SK-N-SH treated with all-trans-retinoic acid at 6 μM for 48 hours (cell line): ENCODE measurements around the gene PRKAG2.

Experiments
- ATAC-seq: fragments of 200-7000 bp; cut with Tn5 transposase; 3 replicates; pipeline ENCODE4 v1.9.1; 2020; ENCODE audit warnings: mild to moderate bottlenecking, moderate library complexity
- ARNTL ChIP-seq: fragments of 450-650 bp; formaldehyde crosslinking; IDR thresholded peaks from 2 replicates; pipeline ENCODE4 v1.5.0; 2020; ENCODE audit warnings: low read depth, mild to moderate bottlenecking, moderate library complexity, borderline replicate concordance
- BACH2 ChIP-seq: fragments of 250-450 bp; sonication (Bioruptor Pico); IDR thresholded peaks from 2 replicates; pipeline ENCODE4 v1.9.0; 2021; ENCODE audit warnings: mild to moderate bottlenecking, borderline replicate concordance
- CREB5 ChIP-seq: fragments of 250-450 bp; sonication (Bioruptor Pico); IDR thresholded peaks from 2 replicates; pipeline ENCODE4 v1.5.1; 2020; ENCODE audit warnings: low read depth, mild to moderate bottlenecking, moderate library complexity
- CSDC2 ChIP-seq: fragments of 250-450 bp; sonication (Bioruptor Pico); IDR thresholded peaks from 2 replicates; pipeline ENCODE4 v1.5.0; 2020; ENCODE audit warnings: mild to moderate bottlenecking, moderate library complexity
- CSRNP3 ChIP-seq: fragments of 250-450 bp; sonication (Bioruptor Pico); IDR thresholded peaks from 2 replicates; pipeline ENCODE4 v1.5.1; 2021; ENCODE audit warnings: mild to moderate bottlenecking, moderate library complexity
- ESRRG ChIP-seq: fragments of 250-450 bp; sonication (Bioruptor Pico); IDR thresholded peaks from 2 replicates; pipeline ENCODE4 v1.6.1; 2021; ENCODE audit warnings: mild to moderate bottlenecking
- GLIS3 ChIP-seq: fragments of 250-450 bp; sonication (Bioruptor Pico); IDR thresholded peaks from 2 replicates; pipeline ENCODE4 v1.5.0; 2020; ENCODE audit warnings: mild to moderate bottlenecking, moderate library complexity
- ISL1 ChIP-seq: fragments of 250-450 bp; sonication (Bioruptor Pico); IDR thresholded peaks from 2 replicates; pipeline ENCODE4 v2.1.2; 2022; ENCODE audit warnings: mild to moderate bottlenecking, moderate library complexity
- OSR1 ChIP-seq: fragments of 250-450 bp; sonication (Bioruptor Pico); IDR thresholded peaks from 2 replicates; pipeline ENCODE4 v1.8.0; 2022; ENCODE audit warnings: moderate library complexity, mild to moderate bottlenecking, inconsistent platforms
- PATZ1 ChIP-seq: fragments of 250-450 bp; sonication (Bioruptor Pico); IDR thresholded peaks from 2 replicates; pipeline ENCODE4 v1.8.0; 2020; ENCODE audit warnings: mild to moderate bottlenecking, moderate library complexity, borderline replicate concordance
- POU6F1 ChIP-seq: fragments of 250-450 bp; sonication (Bioruptor Pico); IDR thresholded peaks from 2 replicates; pipeline ENCODE4 v1.8.0; 2021; ENCODE audit warnings: low read depth, mild to moderate bottlenecking, moderate library complexity, borderline replicate concordance
- PPARA ChIP-seq: fragments of 250-450 bp; sonication (Bioruptor Pico); IDR thresholded peaks from 2 replicates; pipeline ENCODE4 v1.5.0; 2020; ENCODE audit warnings: mild to moderate bottlenecking, borderline replicate concordance
- RARB ChIP-seq: fragments of 250-450 bp; sonication (Bioruptor Pico); IDR thresholded peaks from 2 replicates; pipeline ENCODE4 v1.8.0; 2021; ENCODE audit warnings: mild to moderate bottlenecking, moderate library complexity
- SNAI2 ChIP-seq: fragments of 250-450 bp; sonication (Bioruptor Pico); IDR thresholded peaks from 2 replicates; pipeline ENCODE4 v1.5.0; 2020; ENCODE audit warnings: mild to moderate bottlenecking, moderate library complexity
- TOX ChIP-seq: fragments of 250-450 bp; sonication (Bioruptor Pico); IDR thresholded peaks from 2 replicates; pipeline ENCODE4 v1.8.0; 2021; ENCODE audit warnings: mild to moderate bottlenecking, moderate library complexity, borderline replicate concordance
- TSHZ2 ChIP-seq: fragments of 250-450 bp; sonication (Bioruptor Pico); IDR thresholded peaks from 2 replicates; pipeline ENCODE4 v1.5.0; 2020; ENCODE audit warnings: mild to moderate bottlenecking, moderate library complexity
- ZC3H10 ChIP-seq: fragments of 250-450 bp; sonication (Bioruptor Pico); IDR thresholded peaks from 2 replicates; pipeline ENCODE4 v1.5.1; 2021; ENCODE audit warnings: mild to moderate bottlenecking, moderate library complexity
- ZFP3 ChIP-seq: fragments of 250-450 bp; sonication (Bioruptor Pico); IDR thresholded peaks from 2 replicates; pipeline ENCODE4 v1.5.0; 2020; ENCODE audit warnings: mild to moderate bottlenecking, moderate library complexity
- ZFP30 ChIP-seq: fragments of 450-650 bp; formaldehyde crosslinking; IDR thresholded peaks from 2 replicates; pipeline ENCODE4 v1.5.0; 2022; ENCODE audit warnings: mild to moderate bottlenecking, moderate library complexity
- ZNF565 ChIP-seq: fragments of 450-650 bp; formaldehyde crosslinking; conservative IDR thresholded peaks from 2 replicates; pipeline ENCODE4 v1.5.0; 2020; ENCODE audit warnings: low read depth, mild to moderate bottlenecking, moderate library complexity
- ZNF70 ChIP-seq: fragments of 450-650 bp; formaldehyde crosslinking; IDR thresholded peaks from 2 replicates; pipeline ENCODE4 v1.5.0; 2020; ENCODE audit warnings: mild to moderate bottlenecking, moderate library complexity
- ZNF8 ChIP-seq: fragments of 450-650 bp; formaldehyde crosslinking; IDR thresholded peaks from 2 replicates; pipeline ENCODE4 v1.5.0; 2020; ENCODE audit warnings: mild to moderate bottlenecking, moderate library complexity

Gene PRKAG2

GRCh38 chr7:151719897-151720242 is 157.0 kb downstream of the PRKAG2 start:
- ATAC-seq, result peak; percentile 26
- TF ChIP-seq ZFP3 (no peak), GLIS3 (CRISPR knock-in tag) (no peak), RARB (CRISPR knock-in tag) (no peak), TSHZ2 (no peak), SNAI2 (CRISPR knock-in tag) (no peak), POU6F1 (CRISPR knock-in tag) (no peak), ZFP30 (no peak), CSDC2 (CRISPR knock-in tag) (no peak), ISL1 (CRISPR knock-in tag) (no peak), PPARA (CRISPR knock-in tag) (no peak), OSR1 (CRISPR knock-in tag) (no peak), ZNF70 (CRISPR knock-in tag) (no peak), ZNF565 (no peak), ARNTL (CRISPR knock-in tag) (no peak)

GRCh38 chr7:151719031-151719896 is 157.7 kb downstream of the PRKAG2 start:
- TF ChIP-seq ZNF8 (CRISPR knock-in tag) (no peak), ISL1 (CRISPR knock-in tag) (no peak), TSHZ2 (no peak), ARNTL (CRISPR knock-in tag) (no peak), PATZ1 (CRISPR knock-in tag) (no peak), GLIS3 (CRISPR knock-in tag) (no peak), ESRRG (no peak), CSDC2 (CRISPR knock-in tag) (no peak), BACH2 (no peak), CREB5 (CRISPR knock-in tag) (no peak), TOX (no peak), ZC3H10 (no peak), RARB (CRISPR knock-in tag) (no peak), OSR1 (CRISPR knock-in tag) (no peak), CSRNP3 (CRISPR knock-in tag) (no peak)
- ATAC-seq, result no peak
